GM06990 (cell line): ENCODE measurements around the gene CELSR1.

ENCODE experiments used
- DNase-seq: peaks from one replicate; pipeline ENCODE4 v3.0.0-alpha.2; 2011; ENCODE audit not compliant: insufficient read length; ENCODE audit errors: extremely low read depth
- H3K27me3 ChIP-seq: replicated peaks from 2 replicates; pipeline ENCODE4 v1.6.0; 2011; ENCODE audit warnings: low read length; ENCODE audit not compliant: control insufficient read depth, insufficient read depth
- H3K36me3 ChIP-seq: 2 replicates; pipeline ENCODE4 v1.5.1; 2011; ENCODE audit warnings: low read length; ENCODE audit not compliant: control insufficient read depth, insufficient read depth
- H3K4me3 ChIP-seq: replicated peaks from 2 replicates; pipeline ENCODE4 v1.5.1; 2011; ENCODE audit warnings: low read depth, mild to moderate bottlenecking, control low read depth, low read length
- TF ChIP-seq, protein P1 (sequence below): IDR thresholded peaks from 2 replicates; pipeline ENCODE4 v1.5.1; 2011; ENCODE audit warnings: low read length, control low read depth, mild to moderate bottlenecking, inconsistent platforms; ENCODE audit not compliant: insufficient read depth, poor library complexity, severe bottlenecking

The CELSR1 gene

DNA sequence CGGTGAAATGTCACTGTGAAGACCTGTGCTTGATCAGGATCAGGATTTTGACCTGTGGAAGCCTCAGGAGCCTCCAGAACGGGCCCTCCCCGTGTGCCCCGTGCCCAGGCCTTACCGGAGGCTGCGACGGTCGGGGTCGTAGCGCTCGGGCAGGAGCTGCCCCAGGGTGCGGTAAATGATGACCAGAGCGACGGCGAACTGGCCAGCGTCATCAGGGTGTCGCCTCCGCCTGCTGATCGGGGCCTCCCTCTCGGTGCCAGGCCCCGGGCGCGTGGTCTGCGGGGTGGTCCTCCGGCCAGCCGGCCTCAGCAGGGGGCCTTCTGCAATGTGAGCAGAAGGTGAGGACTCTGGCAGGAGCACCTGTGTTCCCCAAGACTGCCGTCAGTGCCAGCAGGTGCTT lies 155.7 kb downstream of the CELSR1 start:
- TF ChIP-seq, protein P1, sequence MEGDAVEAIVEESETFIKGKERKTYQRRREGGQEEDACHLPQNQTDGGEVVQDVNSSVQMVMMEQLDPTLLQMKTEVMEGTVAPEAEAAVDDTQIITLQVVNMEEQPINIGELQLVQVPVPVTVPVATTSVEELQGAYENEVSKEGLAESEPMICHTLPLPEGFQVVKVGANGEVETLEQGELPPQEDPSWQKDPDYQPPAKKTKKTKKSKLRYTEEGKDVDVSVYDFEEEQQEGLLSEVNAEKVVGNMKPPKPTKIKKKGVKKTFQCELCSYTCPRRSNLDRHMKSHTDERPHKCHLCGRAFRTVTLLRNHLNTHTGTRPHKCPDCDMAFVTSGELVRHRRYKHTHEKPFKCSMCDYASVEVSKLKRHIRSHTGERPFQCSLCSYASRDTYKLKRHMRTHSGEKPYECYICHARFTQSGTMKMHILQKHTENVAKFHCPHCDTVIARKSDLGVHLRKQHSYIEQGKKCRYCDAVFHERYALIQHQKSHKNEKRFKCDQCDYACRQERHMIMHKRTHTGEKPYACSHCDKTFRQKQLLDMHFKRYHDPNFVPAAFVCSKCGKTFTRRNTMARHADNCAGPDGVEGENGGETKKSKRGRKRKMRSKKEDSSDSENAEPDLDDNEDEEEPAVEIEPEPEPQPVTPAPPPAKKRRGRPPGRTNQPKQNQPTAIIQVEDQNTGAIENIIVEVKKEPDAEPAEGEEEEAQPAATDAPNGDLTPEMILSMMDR = no peak
- Histone ChIP-seq H3K36me3 (no peaks in the 10 kb centered on the region), H3K4me3 (no peak overlapping the region), H3K27me3 (no peaks in the 10 kb centered on the region)
- DNase-seq = no peak

DNA sequence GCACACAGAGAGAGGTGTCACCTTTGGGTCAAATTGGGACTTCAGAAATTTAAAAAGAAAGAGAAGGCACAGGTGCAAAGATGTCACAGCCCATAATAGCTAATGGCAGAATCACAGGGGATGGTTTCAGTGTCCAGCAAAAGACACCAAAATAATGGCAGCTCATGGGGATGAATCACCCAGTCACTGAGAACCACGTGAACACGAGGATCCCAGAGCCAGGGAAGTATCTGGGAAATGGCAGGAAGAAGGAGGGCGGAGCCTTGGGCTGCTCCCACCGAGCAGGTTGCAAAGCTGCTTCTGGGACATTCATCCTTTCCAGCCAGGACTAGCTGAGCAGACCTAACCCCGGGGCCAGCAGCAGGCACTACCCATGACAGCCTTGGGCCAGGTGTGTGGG lies 156.3 kb downstream of the CELSR1 start:
- no peak for DNase-seq
- Histone ChIP-seq H3K36me3 (no peaks in the 10 kb centered on the region), H3K27me3 (no peaks in the 10 kb centered on the region), H3K4me3 (no peak overlapping the region)
- TF ChIP-seq, protein P1 = no peak

GRCh38 chr22:46380581-46380980 lies 156.8 kb downstream of the CELSR1 start:
- Histone ChIP-seq H3K36me3 (no peaks in the 10 kb centered on the region), H3K27me3 (no peaks in the 10 kb centered on the region), H3K4me3 (no peak overlapping the region)
- DNase-seq = no peak
- TF ChIP-seq, protein P1 = no peak

- Histone ChIP-seq H3K27me3 (no peaks in the 10 kb centered on the region), H3K36me3 (no peaks in the 10 kb centered on the region), H3K4me3 (no peak overlapping the region)
- TF ChIP-seq, protein P1 = no peak
- DNase-seq = no peak
Measured at GRCh38 chr22:46380069-46380468, 157.4 kb downstream of the CELSR1 start.

DNA sequence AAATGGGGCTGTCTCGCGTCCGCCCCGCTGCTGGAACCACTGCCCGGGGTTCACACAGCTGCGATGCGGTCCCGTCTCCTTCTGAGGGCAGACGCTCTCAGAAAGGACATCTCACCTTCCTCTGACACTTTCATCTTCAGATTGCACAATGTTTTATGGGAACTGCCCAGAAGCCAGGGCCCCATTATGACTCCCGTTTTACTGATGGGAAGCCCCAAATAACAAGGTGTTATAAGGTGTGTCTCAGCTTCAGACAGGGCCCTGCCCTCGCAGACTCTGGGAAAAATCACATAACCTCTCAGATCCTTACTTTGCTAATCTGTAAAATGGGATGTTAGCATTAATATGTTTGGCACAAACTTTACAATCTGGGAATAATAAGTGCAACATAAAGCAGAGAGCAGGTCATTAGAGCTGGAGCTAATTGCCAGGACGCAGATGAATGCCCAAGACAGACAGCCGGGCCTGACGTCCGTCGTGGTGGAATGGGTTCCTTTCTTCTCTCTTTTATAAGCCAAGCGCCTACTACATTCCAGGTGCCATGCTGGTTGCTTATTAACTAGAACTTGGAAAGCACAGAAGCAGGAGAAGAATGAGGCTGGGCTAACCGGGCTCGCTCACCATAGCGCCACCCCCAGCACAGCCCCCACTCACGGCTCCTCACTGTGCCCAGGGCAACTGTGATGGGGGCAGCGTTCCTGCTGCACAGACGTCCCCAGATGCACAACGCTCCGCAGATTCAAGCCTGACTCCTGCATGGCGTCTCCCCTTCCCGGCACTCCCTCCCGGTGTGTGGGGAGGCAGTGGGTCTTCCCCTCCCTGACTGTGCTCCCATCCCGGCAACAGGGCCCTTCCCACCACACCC lies 158.1 kb downstream of the CELSR1 start:
- no peak overlapping the region for H3K4me3 ChIP-seq
- no peak for DNase-seq
- TF ChIP-seq, protein P1 = no peak
- H3K36me3 ChIP-seq = no peaks in the 10 kb centered on the region
- no peaks in the 10 kb centered on the region for H3K27me3 ChIP-seq
